ENCODE data around the gene GNPTAB.

The GNPTAB gene

GRCh38 chr12:101781834-101782233 is 48.9 kb downstream of the GNPTAB start:
- no peak overlapping the region for H3K4me3 ChIP-seq (ENCODE audit: low read length)
- H3K9me3 ChIP-seq (ENCODE audit: control insufficient read depth, low read length) = no peaks in the 10 kb centered on the region
- peaks cover 6% of the 10 kb centered on the region for H3K36me3 ChIP-seq (ENCODE audit: control insufficient read depth, insufficient read depth, low read length, severe bottlenecking)
- peaks cover 14% of the 10 kb centered on the region for H3K4me1 ChIP-seq (ENCODE audit: control insufficient read depth, insufficient read depth, low read length)
- H3K27me3 ChIP-seq (replicated peaks; ENCODE audit: control insufficient read depth, insufficient read depth, low read length) = no peaks in the 10 kb centered on the region
- DNase-seq (ENCODE audit: low read depth) = no peak
- no peak overlapping the region for H3K9ac ChIP-seq (ENCODE audit: low read length)

- Histone ChIP-seq H3K9ac (ENCODE audit: low read length) (no peak overlapping the region), H3K4me1 (ENCODE audit: control insufficient read depth, insufficient read depth, low read length) (peaks cover 14% of the 10 kb centered on the region), H3K9me3 (ENCODE audit: control insufficient read depth, low read length) (no peaks in the 10 kb centered on the region), H3K4me3 (ENCODE audit: low read length) (no peak overlapping the region), H3K36me3 (ENCODE audit: control insufficient read depth, insufficient read depth, low read length, severe bottlenecking) (peaks cover 8% of the 10 kb centered on the region), H3K27me3 (replicated peaks; ENCODE audit: control insufficient read depth, insufficient read depth, low read length) (no peaks in the 10 kb centered on the region)
- no peak for DNase-seq (ENCODE audit: low read depth)
These were observed 50.2 kb downstream of the GNPTAB start for GRCh38 chr12:101780599-101780998.

- H3K4me3 ChIP-seq (ENCODE audit: low read length) = no peak overlapping the region
- H3K27me3 ChIP-seq (replicated peaks; ENCODE audit: control insufficient read depth, insufficient read depth, low read length) = no peaks in the 10 kb centered on the region
- peaks cover 14% of the 10 kb centered on the region for H3K4me1 ChIP-seq (ENCODE audit: control insufficient read depth, insufficient read depth, low read length)
- no peak overlapping the region for H3K9ac ChIP-seq (ENCODE audit: low read length)
- DNase-seq (ENCODE audit: low read depth) = no peak
- no peaks in the 10 kb centered on the region for H3K9me3 ChIP-seq (ENCODE audit: control insufficient read depth, low read length)
- H3K36me3 ChIP-seq (ENCODE audit: control insufficient read depth, insufficient read depth, low read length, severe bottlenecking) = peaks cover 8% of the 10 kb centered on the region
These were observed 51.1 kb downstream of the GNPTAB start for GRCh38 chr12:101779626-101780025.

DNA sequence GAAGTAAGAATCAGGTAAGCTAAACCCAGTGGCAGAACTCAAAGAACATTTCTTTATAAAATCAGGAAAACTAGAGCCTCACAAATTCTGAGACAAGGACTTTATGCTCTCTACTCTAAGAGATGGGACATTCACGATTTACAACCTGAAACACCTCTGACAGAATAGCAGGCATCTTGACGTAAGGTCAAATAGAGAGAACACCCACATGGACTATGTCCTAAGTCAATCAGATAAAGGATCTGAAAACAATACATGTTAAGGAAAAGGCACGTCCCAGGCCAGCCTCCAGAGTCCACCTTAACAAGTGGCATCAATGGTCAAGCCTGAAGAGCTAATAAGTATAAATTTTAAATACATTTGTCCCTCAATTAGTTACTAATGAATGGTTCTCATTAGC is 51.6 kb downstream of the GNPTAB start:
- Histone ChIP-seq H3K4me3 (ENCODE audit: low read length) (no peak overlapping the region), H3K9ac (ENCODE audit: low read length) (no peak overlapping the region), H3K9me3 (ENCODE audit: control insufficient read depth, low read length) (no peaks in the 10 kb centered on the region), H3K27me3 (replicated peaks; ENCODE audit: control insufficient read depth, insufficient read depth, low read length) (no peaks in the 10 kb centered on the region), H3K4me1 (ENCODE audit: control insufficient read depth, insufficient read depth, low read length) (peaks cover 14% of the 10 kb centered on the region), H3K36me3 (ENCODE audit: control insufficient read depth, insufficient read depth, low read length, severe bottlenecking) (peaks cover 8% of the 10 kb centered on the region)
- no peak for DNase-seq (ENCODE audit: low read depth)

DNA sequence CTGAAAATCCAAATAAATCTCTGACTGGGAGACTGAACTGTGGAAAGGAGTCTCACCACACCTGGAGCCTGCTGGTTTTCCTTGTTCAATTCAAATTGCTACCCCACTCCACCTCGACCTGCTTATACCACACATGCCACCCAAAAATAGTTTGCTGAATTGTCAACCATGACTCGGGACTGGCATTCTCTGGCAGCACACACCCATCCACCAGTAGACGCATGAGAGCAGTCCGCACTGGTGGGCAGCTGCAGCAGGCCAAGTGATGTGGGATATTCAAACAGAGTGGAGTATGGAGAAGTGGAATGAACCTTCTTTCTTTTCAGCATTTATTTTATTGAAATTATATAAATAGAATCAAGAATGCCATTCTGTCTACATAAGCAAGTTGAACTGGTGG is 52.8 kb downstream of the GNPTAB start:
- H3K36me3 ChIP-seq (ENCODE audit: control insufficient read depth, insufficient read depth, low read length, severe bottlenecking) = peaks cover 8% of the 10 kb centered on the region
- H3K9me3 ChIP-seq (ENCODE audit: control insufficient read depth, low read length) = no peaks in the 10 kb centered on the region
- no peak for DNase-seq (ENCODE audit: low read depth)
- H3K4me1 ChIP-seq (ENCODE audit: control insufficient read depth, insufficient read depth, low read length) = peaks cover 9% of the 10 kb centered on the region
- no peak overlapping the region for H3K9ac ChIP-seq (ENCODE audit: low read length)
- H3K27me3 ChIP-seq (replicated peaks; ENCODE audit: control insufficient read depth, insufficient read depth, low read length) = no peaks in the 10 kb centered on the region
- H3K4me3 ChIP-seq (ENCODE audit: low read length) = no peak overlapping the region

DNA sequence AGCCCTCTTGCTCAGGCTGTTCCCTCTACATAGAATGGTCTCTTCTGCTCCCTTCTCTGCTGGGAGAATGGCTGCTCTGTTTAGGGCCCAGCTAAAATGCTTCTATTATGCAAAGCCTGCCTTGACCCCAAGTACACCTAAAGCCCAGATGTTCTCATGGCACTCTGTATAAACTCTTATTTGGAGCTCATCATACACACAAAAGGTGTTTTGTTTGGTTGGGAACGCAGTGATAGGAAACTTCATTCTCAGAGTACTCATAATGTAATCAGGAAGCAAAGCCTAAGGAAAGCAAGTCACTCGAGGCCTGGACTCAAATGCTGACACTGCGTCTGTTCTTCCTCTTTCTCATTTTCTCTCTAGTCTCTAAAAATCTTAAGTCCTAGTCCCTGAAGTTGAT is 53.3 kb downstream of the GNPTAB start:
- DNase-seq (ENCODE audit: low read depth) = no peak
- Histone ChIP-seq H3K36me3 (ENCODE audit: control insufficient read depth, insufficient read depth, low read length, severe bottlenecking) (peaks cover 8% of the 10 kb centered on the region), H3K9ac (ENCODE audit: low read length) (no peak overlapping the region), H3K4me3 (ENCODE audit: low read length) (no peak overlapping the region), H3K4me1 (ENCODE audit: control insufficient read depth, insufficient read depth, low read length) (peaks cover 5% of the 10 kb centered on the region), H3K9me3 (ENCODE audit: control insufficient read depth, low read length) (no peaks in the 10 kb centered on the region), H3K27me3 (replicated peaks; ENCODE audit: control insufficient read depth, insufficient read depth, low read length) (no peaks in the 10 kb centered on the region)

DNA sequence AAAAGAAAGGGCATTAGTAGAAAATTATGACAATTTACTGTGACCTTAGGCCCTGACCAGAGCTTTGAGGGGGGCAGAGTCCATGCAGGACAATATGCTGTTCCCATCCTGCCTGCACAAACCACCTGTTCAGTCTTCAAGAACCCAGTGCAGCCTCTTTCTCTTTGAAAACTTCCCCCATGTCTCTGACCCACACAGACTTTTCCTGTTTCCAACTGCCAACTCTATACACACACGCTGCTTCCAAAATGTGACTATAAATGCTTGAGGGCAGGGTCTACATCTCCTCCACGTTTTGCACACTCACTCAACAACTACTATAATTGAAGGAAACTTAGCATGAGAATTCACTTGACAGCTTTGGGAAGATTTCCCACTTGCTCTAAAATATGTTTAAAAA is 54.9 kb downstream of the GNPTAB start:
- no peak for DNase-seq (ENCODE audit: low read depth)
- no peaks in the 10 kb centered on the region for H3K9me3 ChIP-seq (ENCODE audit: control insufficient read depth, low read length)
- no peak overlapping the region for H3K4me3 ChIP-seq (ENCODE audit: low read length)
- no peaks in the 10 kb centered on the region for H3K4me1 ChIP-seq (ENCODE audit: control insufficient read depth, insufficient read depth, low read length)
- no peak overlapping the region for H3K9ac ChIP-seq (ENCODE audit: low read length)
- H3K27me3 ChIP-seq (replicated peaks; ENCODE audit: control insufficient read depth, insufficient read depth, low read length) = no peaks in the 10 kb centered on the region
- H3K36me3 ChIP-seq (ENCODE audit: control insufficient read depth, insufficient read depth, low read length, severe bottlenecking) = peaks cover 8% of the 10 kb centered on the region

- no peaks in the 10 kb centered on the region for H3K4me1 ChIP-seq (ENCODE audit: control insufficient read depth, insufficient read depth, low read length)
- H3K27me3 ChIP-seq (replicated peaks; ENCODE audit: control insufficient read depth, insufficient read depth, low read length) = no peaks in the 10 kb centered on the region
- no peaks in the 10 kb centered on the region for H3K9me3 ChIP-seq (ENCODE audit: control insufficient read depth, low read length)
- peak; percentile 86 for DNase-seq (ENCODE audit: low read depth)
- H3K9ac ChIP-seq (ENCODE audit: low read length) = no peak overlapping the region
- H3K36me3 ChIP-seq (ENCODE audit: control insufficient read depth, insufficient read depth, low read length, severe bottlenecking) = peaks cover 15% of the 10 kb centered on the region
- H3K4me3 ChIP-seq (ENCODE audit: low read length) = no peak overlapping the region
These were observed 57.1 kb downstream of the GNPTAB start for GRCh38 chr12:101773650-101774162.

DNA sequence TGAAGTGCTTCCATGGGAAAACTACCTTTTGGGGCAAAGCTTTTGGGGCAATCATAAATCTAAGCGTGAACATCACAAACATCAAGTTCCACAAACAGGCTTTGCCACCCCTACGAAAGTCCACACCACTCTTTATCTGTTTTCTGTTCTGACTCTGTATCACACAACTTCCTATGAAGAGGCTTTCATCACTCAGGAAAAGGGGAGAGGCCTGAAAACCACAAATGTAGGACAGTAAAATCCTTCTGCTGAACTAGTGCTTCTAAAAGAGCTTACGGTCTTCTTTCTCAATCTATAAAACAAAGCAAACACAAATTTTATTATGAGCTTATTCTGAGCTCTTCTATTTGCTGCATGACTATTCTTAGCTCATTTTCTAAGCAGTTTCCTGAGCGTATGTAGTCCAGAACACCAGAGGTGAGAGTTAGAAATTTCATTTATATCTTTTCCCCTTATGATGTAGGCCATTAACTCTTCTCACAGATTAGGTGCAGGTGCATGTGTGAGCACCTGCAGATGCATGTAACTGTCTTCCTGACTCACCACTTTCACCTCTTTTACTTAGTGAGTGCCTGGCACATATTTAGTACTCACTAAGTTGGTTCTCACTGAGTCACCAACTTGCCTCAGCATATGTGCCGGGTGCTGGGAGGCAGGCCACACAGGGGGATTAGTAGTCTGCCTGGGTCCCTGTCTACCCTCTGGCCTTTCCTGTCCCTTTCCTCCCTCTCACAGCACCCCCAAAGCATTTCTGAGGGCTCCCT is 58.6 kb downstream of the GNPTAB start:
- H3K4me3 ChIP-seq (ENCODE audit: low read length) = no peak overlapping the region
- H3K9ac ChIP-seq (ENCODE audit: low read length) = no peak overlapping the region
- peaks cover 16% of the 10 kb centered on the region for H3K36me3 ChIP-seq (ENCODE audit: control insufficient read depth, insufficient read depth, low read length, severe bottlenecking)
- H3K4me1 ChIP-seq (ENCODE audit: control insufficient read depth, insufficient read depth, low read length) = no peaks in the 10 kb centered on the region
- no peak for DNase-seq (ENCODE audit: low read depth)
- no peaks in the 10 kb centered on the region for H3K9me3 ChIP-seq (ENCODE audit: control insufficient read depth, low read length)
- H3K27me3 ChIP-seq (replicated peaks; ENCODE audit: control insufficient read depth, insufficient read depth, low read length) = no peaks in the 10 kb centered on the region

GRCh38 chr12:101769865-101770264 is 60.9 kb downstream of the GNPTAB start:
- Histone ChIP-seq H3K36me3 (ENCODE audit: control insufficient read depth, insufficient read depth, low read length, severe bottlenecking) (peaks cover 24% of the 10 kb centered on the region), H3K9me3 (ENCODE audit: control insufficient read depth, low read length) (no peaks in the 10 kb centered on the region), H3K27me3 (replicated peaks; ENCODE audit: control insufficient read depth, insufficient read depth, low read length) (no peaks in the 10 kb centered on the region), H3K9ac (ENCODE audit: low read length) (no peak overlapping the region), H3K4me3 (ENCODE audit: low read length) (no peak overlapping the region), H3K4me1 (ENCODE audit: control insufficient read depth, insufficient read depth, low read length) (no peaks in the 10 kb centered on the region)
- no peak for DNase-seq (ENCODE audit: low read depth)

GRCh38 chr12:101768781-101769180 is 62.0 kb downstream of the GNPTAB start:
- Histone ChIP-seq H3K4me1 (ENCODE audit: control insufficient read depth, insufficient read depth, low read length) (peaks cover 3% of the 10 kb centered on the region), H3K9ac (ENCODE audit: low read length) (no peak overlapping the region), H3K27me3 (replicated peaks; ENCODE audit: control insufficient read depth, insufficient read depth, low read length) (no peaks in the 10 kb centered on the region), H3K9me3 (ENCODE audit: control insufficient read depth, low read length) (no peaks in the 10 kb centered on the region), H3K4me3 (ENCODE audit: low read length) (no peak overlapping the region), H3K36me3 (ENCODE audit: control insufficient read depth, insufficient read depth, low read length, severe bottlenecking) (peaks cover 25% of the 10 kb centered on the region)
- DNase-seq (ENCODE audit: low read depth) = no peak

- H3K27me3 ChIP-seq (replicated peaks; ENCODE audit: control insufficient read depth, insufficient read depth, low read length) = no peaks in the 10 kb centered on the region
- H3K36me3 ChIP-seq (ENCODE audit: control insufficient read depth, insufficient read depth, low read length, severe bottlenecking) = peaks cover 25% of the 10 kb centered on the region
- H3K4me3 ChIP-seq (ENCODE audit: low read length) = no peak overlapping the region
- peaks cover 8% of the 10 kb centered on the region for H3K4me1 ChIP-seq (ENCODE audit: control insufficient read depth, insufficient read depth, low read length)
- H3K9me3 ChIP-seq (ENCODE audit: control insufficient read depth, low read length) = no peaks in the 10 kb centered on the region
- DNase-seq (ENCODE audit: low read depth) = no peak
- H3K9ac ChIP-seq (ENCODE audit: low read length) = no peak overlapping the region
These were observed 63.2 kb downstream of the GNPTAB start for GRCh38 chr12:101767537-101767936.

Measured in adipocyte (in vitro differentiated cells).